ENCODE results near the gene SLC6A19. TPM values are rescaled to one million over a fixed set of nuclear protein-coding genes. Genes with fewer than 3 reads are reported as not detected.

Gene SLC6A19
- total RNA-seq, 1 donor from 2014 or later = 2.2 TPM

DNA sequence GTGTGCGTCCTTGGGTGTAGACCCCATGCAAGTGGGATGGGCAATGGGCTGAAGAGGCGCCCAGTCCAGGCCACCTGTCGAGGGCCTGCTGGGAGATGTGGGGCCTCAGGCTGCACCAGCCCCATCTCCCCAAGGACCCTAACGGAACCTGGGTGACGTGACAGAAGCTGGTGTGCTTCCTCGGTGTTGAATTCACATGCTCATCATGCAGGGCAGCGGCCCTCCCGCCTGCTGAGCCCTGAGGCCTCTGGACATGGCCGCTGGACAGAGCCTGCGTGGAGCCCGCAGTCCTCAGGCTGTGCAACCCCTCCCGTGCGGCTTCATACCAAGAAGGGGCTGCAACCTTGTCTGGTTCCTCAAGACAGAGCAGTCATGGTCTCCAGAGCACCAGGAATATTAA lies 66.7 kb downstream of the SLC6A19 start:
- no peak overlapping the region for H3K4me3 Mint-ChIP-seq (ENCODE audit: low read depth)
- H3K27ac Mint-ChIP-seq = no peak overlapping the region
- DNase-seq (ENCODE audit: low spot score, unreplicated experiment) = no peak
- no peaks in the 10 kb centered on the region for H3K9me3 Mint-ChIP-seq (ENCODE audit: low read depth)
- TF ChIP-seq, protein P1, sequence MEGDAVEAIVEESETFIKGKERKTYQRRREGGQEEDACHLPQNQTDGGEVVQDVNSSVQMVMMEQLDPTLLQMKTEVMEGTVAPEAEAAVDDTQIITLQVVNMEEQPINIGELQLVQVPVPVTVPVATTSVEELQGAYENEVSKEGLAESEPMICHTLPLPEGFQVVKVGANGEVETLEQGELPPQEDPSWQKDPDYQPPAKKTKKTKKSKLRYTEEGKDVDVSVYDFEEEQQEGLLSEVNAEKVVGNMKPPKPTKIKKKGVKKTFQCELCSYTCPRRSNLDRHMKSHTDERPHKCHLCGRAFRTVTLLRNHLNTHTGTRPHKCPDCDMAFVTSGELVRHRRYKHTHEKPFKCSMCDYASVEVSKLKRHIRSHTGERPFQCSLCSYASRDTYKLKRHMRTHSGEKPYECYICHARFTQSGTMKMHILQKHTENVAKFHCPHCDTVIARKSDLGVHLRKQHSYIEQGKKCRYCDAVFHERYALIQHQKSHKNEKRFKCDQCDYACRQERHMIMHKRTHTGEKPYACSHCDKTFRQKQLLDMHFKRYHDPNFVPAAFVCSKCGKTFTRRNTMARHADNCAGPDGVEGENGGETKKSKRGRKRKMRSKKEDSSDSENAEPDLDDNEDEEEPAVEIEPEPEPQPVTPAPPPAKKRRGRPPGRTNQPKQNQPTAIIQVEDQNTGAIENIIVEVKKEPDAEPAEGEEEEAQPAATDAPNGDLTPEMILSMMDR (IDR thresholded peaks at IDR 0.05; ENCODE audit: unreplicated experiment) = no peak
- no peaks in the 10 kb centered on the region for H3K36me3 Mint-ChIP-seq (ENCODE audit: insufficient read depth)
- no peaks in the 10 kb centered on the region for H3K27me3 Mint-ChIP-seq
- no peaks in the 10 kb centered on the region for H3K4me1 Mint-ChIP-seq (ENCODE audit: low read depth)

DNA sequence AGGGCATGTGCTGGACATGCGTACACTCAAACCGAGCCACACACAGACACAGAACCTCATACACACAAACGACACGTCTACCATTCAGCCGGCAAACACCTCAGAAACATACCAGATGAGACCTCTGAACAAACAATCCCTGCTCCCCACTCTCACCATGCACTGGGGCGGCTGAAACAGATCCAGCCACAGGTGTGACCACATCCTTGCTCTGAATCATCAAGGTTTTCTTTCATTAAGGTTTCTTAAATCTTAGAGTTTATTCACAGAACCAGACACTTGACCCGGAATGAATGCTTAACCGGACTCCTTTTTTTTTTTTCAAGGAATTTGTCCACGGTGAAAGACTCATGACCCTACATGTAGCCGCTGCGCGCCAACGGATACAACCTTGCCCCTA lies 67.3 kb downstream of the SLC6A19 start:
- no peaks in the 10 kb centered on the region for H3K36me3 Mint-ChIP-seq (ENCODE audit: insufficient read depth)
- no peak overlapping the region for H3K4me3 Mint-ChIP-seq (ENCODE audit: low read depth)
- no peak overlapping the region for H3K27ac Mint-ChIP-seq
- DNase-seq (ENCODE audit: low spot score, unreplicated experiment) = no peak
- H3K9me3 Mint-ChIP-seq (ENCODE audit: low read depth) = no peaks in the 10 kb centered on the region
- H3K27me3 Mint-ChIP-seq = no peaks in the 10 kb centered on the region
- TF ChIP-seq, protein P1 (IDR thresholded peaks at IDR 0.05; ENCODE audit: unreplicated experiment) = no peak
- no peaks in the 10 kb centered on the region for H3K4me1 Mint-ChIP-seq (ENCODE audit: low read depth)

DNA sequence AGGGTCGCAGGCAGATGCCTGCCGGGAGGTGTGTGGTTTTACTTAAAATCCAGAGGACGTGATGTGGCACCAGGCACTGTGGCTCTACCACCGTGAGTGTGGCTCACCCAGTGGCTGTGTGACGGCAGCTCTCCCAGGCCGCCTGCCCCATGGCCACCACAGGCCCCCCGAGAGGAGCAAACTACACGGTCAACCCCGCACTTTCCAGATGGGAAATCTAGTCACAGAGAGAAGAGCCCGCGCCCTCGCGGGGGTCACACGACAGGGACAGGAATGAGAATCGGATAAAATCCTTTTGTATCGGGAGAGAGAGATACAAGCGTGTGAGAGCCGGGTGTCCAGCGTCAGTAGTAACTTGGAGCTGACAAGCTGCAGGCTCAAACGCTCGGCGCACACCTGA lies 69.0 kb downstream of the SLC6A19 start:
- Mint-ChIP-seq H3K27ac (no peak overlapping the region), H3K4me3 (ENCODE audit: low read depth) (no peak overlapping the region), H3K36me3 (ENCODE audit: insufficient read depth) (no peaks in the 10 kb centered on the region), H3K27me3 (no peaks in the 10 kb centered on the region), H3K4me1 (ENCODE audit: low read depth) (no peaks in the 10 kb centered on the region), H3K9me3 (ENCODE audit: low read depth) (no peaks in the 10 kb centered on the region)
- TF ChIP-seq, protein P1 (IDR thresholded peaks at IDR 0.05; ENCODE audit: unreplicated experiment) = no peak
- DNase-seq (ENCODE audit: low spot score, unreplicated experiment) = no peak

DNA sequence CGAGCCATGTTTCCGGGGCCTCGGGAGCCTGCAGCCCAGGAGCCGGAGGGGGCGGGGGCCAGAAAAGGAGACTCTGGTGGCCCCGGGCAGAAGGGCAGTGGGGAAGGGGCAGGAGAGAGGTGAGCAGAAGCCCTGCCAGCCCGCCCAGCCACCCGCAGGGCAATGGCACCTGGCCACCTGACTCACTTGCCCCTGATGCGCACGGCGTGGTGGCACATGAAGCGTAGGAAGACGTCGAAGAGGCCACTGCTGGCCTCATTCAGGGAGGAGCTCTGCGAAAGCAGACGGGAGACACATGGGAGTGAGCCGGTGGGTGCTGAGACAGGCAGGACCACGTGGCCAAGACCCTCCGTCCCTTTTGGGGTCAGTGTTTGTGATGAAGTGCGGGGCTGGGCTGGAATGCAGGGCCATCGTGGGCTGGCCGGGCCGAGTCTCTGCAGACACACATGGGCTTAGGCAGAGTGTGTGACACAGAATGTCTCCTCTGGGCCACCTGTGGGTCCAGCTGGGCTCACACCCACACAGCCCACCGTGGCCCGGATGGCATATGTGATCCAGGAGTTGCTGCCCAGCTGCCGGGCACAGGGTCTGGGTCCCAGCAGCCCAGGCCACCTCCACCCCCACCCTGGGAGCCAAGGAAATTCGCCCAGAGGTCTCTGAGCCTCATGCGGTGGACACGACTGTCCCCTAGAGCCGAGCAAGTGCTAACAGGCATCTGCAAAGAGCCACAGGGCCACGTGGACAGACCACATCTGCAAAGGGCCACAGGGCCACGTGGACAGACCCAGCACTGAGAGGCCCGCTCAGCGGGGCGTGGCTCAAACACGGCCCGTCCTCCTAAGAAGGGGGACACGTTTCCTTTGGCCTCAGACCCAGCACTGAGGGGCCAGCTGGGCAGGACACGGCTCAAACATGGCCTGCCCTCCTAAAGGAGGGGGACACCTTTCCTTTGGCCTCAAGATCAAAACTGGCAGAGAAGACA lies 69.8 kb downstream of the SLC6A19 start:
- H3K27me3 Mint-ChIP-seq = no peaks in the 10 kb centered on the region
- TF ChIP-seq, protein P1 (IDR thresholded peaks at IDR 0.05; ENCODE audit: unreplicated experiment) = no peak
- no peak overlapping the region for H3K4me3 Mint-ChIP-seq (ENCODE audit: low read depth)
- H3K4me1 Mint-ChIP-seq (ENCODE audit: low read depth) = no peaks in the 10 kb centered on the region
- no peak for DNase-seq (ENCODE audit: low spot score, unreplicated experiment)
- H3K27ac Mint-ChIP-seq = no peak overlapping the region
- H3K36me3 Mint-ChIP-seq (ENCODE audit: insufficient read depth) = no peaks in the 10 kb centered on the region
- no peaks in the 10 kb centered on the region for H3K9me3 Mint-ChIP-seq (ENCODE audit: low read depth)

DNA sequence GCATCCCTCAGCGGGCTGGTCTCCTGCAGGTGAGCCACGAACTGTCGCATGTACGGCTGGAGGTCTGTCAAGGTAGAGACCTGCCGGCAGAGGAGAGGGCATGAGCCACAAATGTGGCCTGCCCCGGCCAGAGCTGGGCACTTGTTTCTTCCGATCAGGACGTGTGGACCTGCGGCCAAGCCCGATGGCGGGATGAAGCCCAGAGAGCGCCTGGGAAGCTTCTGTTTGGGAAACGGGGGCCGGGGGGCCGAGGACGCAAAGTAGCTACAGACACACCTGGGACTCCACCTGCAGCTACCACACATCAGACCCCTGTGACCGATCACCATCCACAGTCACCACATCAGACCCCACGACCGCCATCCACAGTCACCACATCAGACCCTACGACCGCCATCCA lies 70.8 kb downstream of the SLC6A19 start:
- Mint-ChIP-seq H3K36me3 (ENCODE audit: insufficient read depth) (no peaks in the 10 kb centered on the region), H3K4me3 (ENCODE audit: low read depth) (no peak overlapping the region), H3K27ac (no peak overlapping the region), H3K9me3 (ENCODE audit: low read depth) (no peaks in the 10 kb centered on the region), H3K4me1 (ENCODE audit: low read depth) (no peaks in the 10 kb centered on the region), H3K27me3 (no peaks in the 10 kb centered on the region)
- TF ChIP-seq, protein P1 (IDR thresholded peaks at IDR 0.05; ENCODE audit: unreplicated experiment) = no peak
- DNase-seq (ENCODE audit: low spot score, unreplicated experiment) = no peak
